CD8-positive, alpha-beta memory T cell (primary cell): ENCODE data around the gene OR56B1. TPM values are rescaled to one million over a fixed set of nuclear protein-coding genes. Genes with fewer than 3 reads are reported as not detected.

Experiments used
- CTCF ChIA-PET: fragments of 350-600 bp; sonication (Branson Sonifier 250); formaldehyde crosslinking; loops from one replicate; lab custom pipeline; 2021; ENCODE audit warnings: antibody characterized with exemption; lab: Charles Lee
- POLR2A ChIA-PET: fragments of 350-600 bp; sonication (Branson Sonifier 250); formaldehyde crosslinking; loops from one replicate; lab custom pipeline; 2021; ENCODE audit warnings: antibody characterized with exemption; lab: Charles Lee
- DNase-seq, 5 donors: peaks; one replicate each; pipeline versions ENCODE4 v3.0.0 to v3.0.0-alpha.2; 2020 to 2022; ENCODE audit warnings: mixed read lengths in 1 of 5
- H3K27ac ChIP-seq: one replicate; pipeline ENCODE4 v1.7.0; 2013; ENCODE audit warnings: low read depth, mild to moderate bottlenecking, low read length, moderate library complexity
- H3K27me3 ChIP-seq: 2 replicates; pipeline ENCODE4 v1.7.0; 2013; ENCODE audit warnings: low read length, mild to moderate bottlenecking; ENCODE audit not compliant: insufficient read depth, poor library complexity, severe bottlenecking
- H3K36me3 ChIP-seq: 2 replicates; pipeline ENCODE4 v1.7.0; 2013; ENCODE audit warnings: mild to moderate bottlenecking, low read length, moderate library complexity; ENCODE audit not compliant: insufficient read depth
- H3K4me1 ChIP-seq: 2 replicates; pipeline ENCODE4 v1.7.0; 2013; ENCODE audit warnings: mild to moderate bottlenecking, low read length, moderate library complexity; ENCODE audit not compliant: insufficient read depth
- H3K4me3 ChIP-seq: 2 replicates; pipeline ENCODE4 v1.7.0; 2013; ENCODE audit warnings: mild to moderate bottlenecking, low read length
- H3K9me3 ChIP-seq: 2 replicates; pipeline ENCODE4 v1.7.0; 2013; ENCODE audit warnings: mild to moderate bottlenecking, low read length
- H3K27ac Mint-ChIP-seq, 8 donors: one replicate each; pipeline ENCODE4 v1.8.0; 2020 to 2021; ENCODE audit warnings: mixed read lengths in 8 of 8, mild to moderate bottlenecking in 6 of 8, inconsistent platforms in 3 of 8, moderate library complexity in 3 of 8
- H3K27me3 Mint-ChIP-seq, 2 donors: one replicate each; pipeline ENCODE4 v1.8.0; 2020 to 2021; ENCODE audit warnings: mixed read lengths in 2 of 2, mild to moderate bottlenecking in 1 of 2, moderate library complexity in 1 of 2
- H3K36me3 Mint-ChIP-seq, 3 donors: one replicate each; pipeline ENCODE4 v1.8.0; 2020 to 2021; ENCODE audit warnings: mixed read lengths in 3 of 3, inconsistent platforms in 1 of 3, mild to moderate bottlenecking in 1 of 3
- H3K4me1 Mint-ChIP-seq, 3 donors: one replicate each; pipeline ENCODE4 v1.8.0; 2020 to 2021; ENCODE audit warnings: mixed read lengths in 3 of 3, inconsistent platforms in 1 of 3, mild to moderate bottlenecking in 1 of 3
- H3K4me3 Mint-ChIP-seq, 7 donors: one replicate each; pipeline ENCODE4 v1.8.0; 2020 to 2021; ENCODE audit warnings: mixed read lengths in 7 of 7, mild to moderate bottlenecking in 6 of 7, moderate library complexity in 4 of 7, inconsistent platforms in 2 of 7
- H3K9me3 Mint-ChIP-seq, 5 donors: one replicate each; pipeline ENCODE4 v1.8.0; 2020 to 2022; ENCODE audit warnings: mixed read lengths in 5 of 5, mild to moderate bottlenecking in 3 of 5, moderate library complexity in 2 of 5, inconsistent platforms in 1 of 5
- polyA plus RNA-seq: library from polyadenylated mRNA; unstranded; fragments of 300-500 nt; fragmentation: Illumina TruSeq; gene quantifications from one replicate; pipeline ENCODE4 v1.2.3, GENCODE V29; 2021
- total RNA-seq, 2 experiments: library from RNA; stranded (reverse); gene quantifications; one replicate each; pipeline ENCODE4 v1.2.3, GENCODE V29; 2021

Gene OR56B1
- total and polyA plus RNA-seq, 3 experiments from 2014 or later, result not detected

DNA sequence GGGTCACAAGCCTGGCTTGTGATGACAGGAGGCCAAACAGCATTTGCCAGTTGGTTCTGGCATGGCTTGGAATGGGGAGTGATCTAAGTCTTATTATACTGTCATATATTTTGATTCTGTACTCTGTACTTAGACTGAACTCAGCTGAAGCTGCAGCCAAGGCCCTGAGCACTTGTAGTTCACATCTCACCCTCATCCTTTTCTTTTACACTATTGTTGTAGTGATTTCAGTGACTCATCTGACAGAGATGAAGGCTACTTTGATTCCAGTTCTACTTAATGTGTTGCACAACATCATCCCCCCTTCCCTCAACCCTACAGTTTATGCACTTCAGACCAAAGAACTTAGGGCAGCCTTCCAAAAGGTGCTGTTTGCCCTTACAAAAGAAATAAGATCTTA is 843 bp downstream of the OR56B1 start:
- H3K4me1 Mint-ChIP-seq, result no peaks in the 10 kb centered on the region
- H3K27ac ChIP-seq, result no peak overlapping the region
- H3K27me3 Mint-ChIP-seq, result peaks cover 10 to 18% of the 10 kb centered on the region in 2 donors
- DNase-seq, result no peak
- CTCF ChIA-PET, result no interaction called here
- H3K36me3 ChIP-seq, result no peaks in the 10 kb centered on the region
- peaks cover 10 to 20% (median 16%) of the 10 kb centered on the region in 5 donors for H3K9me3 Mint-ChIP-seq
- POLR2A ChIA-PET, result no interaction called here
- H3K36me3 Mint-ChIP-seq, result peaks cover 2 to 40% (median 17%) of the 10 kb centered on the region in 3 donors
- H3K9me3 ChIP-seq, result no peaks in the 10 kb centered on the region
- H3K27me3 ChIP-seq, result no peaks in the 10 kb centered on the region
- H3K4me3 ChIP-seq, result no peak overlapping the region
- H3K27ac Mint-ChIP-seq, result no peak overlapping the region
- no peak overlapping the region for H3K4me3 Mint-ChIP-seq
- H3K4me1 ChIP-seq, result no peaks in the 10 kb centered on the region

GRCh38 chr11:5737670-5738392 is 1.6 kb downstream of the OR56B1 start:
- Histone ChIP-seq H3K36me3 (no peaks in the 10 kb centered on the region), H3K27me3 (no peaks in the 10 kb centered on the region), H3K9me3 (no peaks in the 10 kb centered on the region), H3K4me3 (no peak overlapping the region), H3K4me1 (no peaks in the 10 kb centered on the region), H3K27ac (no peak overlapping the region)
- no peak for DNase-seq
- peaks cover 2 to 44% (median 17%) of the 10 kb centered on the region in 3 donors for H3K36me3 Mint-ChIP-seq
- no peaks in the 10 kb centered on the region for H3K4me1 Mint-ChIP-seq
- peaks cover 16 to 26% (median 22%) of the 10 kb centered on the region in 5 donors for H3K9me3 Mint-ChIP-seq
- CTCF ChIA-PET, result no interaction called here
- peaks cover 13 to 23% of the 10 kb centered on the region in 2 donors for H3K27me3 Mint-ChIP-seq
- POLR2A ChIA-PET, result no interaction called here
- no peak overlapping the region for H3K27ac Mint-ChIP-seq
- H3K4me3 Mint-ChIP-seq, result no peak overlapping the region

- peaks cover 2 to 44% (median 17%) of the 10 kb centered on the region in 3 donors for H3K36me3 Mint-ChIP-seq
- peaks cover 16 to 26% of the 10 kb centered on the region in 2 donors for H3K27me3 Mint-ChIP-seq
- no peak overlapping the region for H3K4me3 Mint-ChIP-seq
- no peaks in the 10 kb centered on the region for H3K4me1 Mint-ChIP-seq
- no peaks in the 10 kb centered on the region for H3K4me1 ChIP-seq
- CTCF ChIA-PET, result no interaction called here
- H3K27ac ChIP-seq, result no peak overlapping the region
- H3K9me3 Mint-ChIP-seq, result peaks cover 22 to 32% (median 27%) of the 10 kb centered on the region in 5 donors
- H3K9me3 ChIP-seq, result no peaks in the 10 kb centered on the region
- no peaks in the 10 kb centered on the region for H3K36me3 ChIP-seq
- H3K27ac Mint-ChIP-seq, result no peak overlapping the region
- no peak overlapping the region for H3K4me3 ChIP-seq
- no peak for DNase-seq
- POLR2A ChIA-PET, result no interaction called here
- H3K27me3 ChIP-seq, result no peaks in the 10 kb centered on the region
Observed at GRCh38 chr11:5738431-5738830, 2.2 kb downstream of the OR56B1 start.

DNA sequence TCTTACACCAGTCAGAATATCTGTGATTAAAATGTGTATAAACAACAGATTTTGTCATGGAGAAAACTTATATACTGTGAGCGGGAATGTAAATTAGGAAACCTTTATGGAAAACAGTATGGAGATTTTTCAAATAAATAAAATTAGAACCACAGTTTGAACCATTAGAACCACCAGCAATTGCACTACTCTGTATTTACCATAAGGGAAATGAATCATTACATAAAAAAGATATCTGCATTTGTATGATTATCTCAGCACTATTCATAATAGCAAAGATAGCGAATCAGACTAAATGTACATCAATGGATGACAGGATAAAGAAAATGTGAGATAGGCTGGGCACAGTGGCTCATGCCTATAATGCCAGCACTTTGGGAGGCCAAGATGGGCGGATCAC is 10.4 kb downstream of the OR56B1 start:
- no peaks in the 10 kb centered on the region for H3K9me3 ChIP-seq
- Mint-ChIP-seq H3K9me3 (peaks cover 15 to 34% (median 26%) of the 10 kb centered on the region in 5 donors), H3K4me3 (no peak overlapping the region), H3K4me1 (no peaks in the 10 kb centered on the region), H3K27me3 (peaks cover 14 to 18% of the 10 kb centered on the region in 2 donors), H3K27ac (no peak overlapping the region), H3K36me3 (peaks cover 2 to 15% (median 2%) of the 10 kb centered on the region in 3 donors)
- H3K27me3 ChIP-seq, result no peaks in the 10 kb centered on the region
- ChIA-PET POLR2A (no interaction called here), CTCF (no interaction called here)
- no peak overlapping the region for H3K27ac ChIP-seq
- no peaks in the 10 kb centered on the region for H3K4me1 ChIP-seq
- H3K4me3 ChIP-seq, result no peak overlapping the region
- no peaks in the 10 kb centered on the region for H3K36me3 ChIP-seq
- DNase-seq, result no peak

- Mint-ChIP-seq H3K4me3 (no peak overlapping the region), H3K27ac (no peak overlapping the region), H3K4me1 (no peaks in the 10 kb centered on the region), H3K27me3 (no peaks in the 10 kb centered on the region), H3K9me3 (peaks cover 0 to 6% (median 0%) of the 10 kb centered on the region in 5 donors), H3K36me3 (no peaks in the 10 kb centered on the region)
- Histone ChIP-seq H3K36me3 (no peaks in the 10 kb centered on the region), H3K9me3 (no peaks in the 10 kb centered on the region), H3K4me3 (no peak overlapping the region), H3K27ac (no peak overlapping the region), H3K4me1 (no peaks in the 10 kb centered on the region), H3K27me3 (no peaks in the 10 kb centered on the region)
- no peak for DNase-seq
- ChIA-PET POLR2A (no interaction called here), CTCF (interaction anchor here (1.5 kb wide), 1 partner anchor 10 kb away, joined by 3 read pairs; no protein-coding TSS in a partner anchor)
Observed at GRCh38 chr11:5749836-5750235, 13.6 kb downstream of the OR56B1 start.

DNA sequence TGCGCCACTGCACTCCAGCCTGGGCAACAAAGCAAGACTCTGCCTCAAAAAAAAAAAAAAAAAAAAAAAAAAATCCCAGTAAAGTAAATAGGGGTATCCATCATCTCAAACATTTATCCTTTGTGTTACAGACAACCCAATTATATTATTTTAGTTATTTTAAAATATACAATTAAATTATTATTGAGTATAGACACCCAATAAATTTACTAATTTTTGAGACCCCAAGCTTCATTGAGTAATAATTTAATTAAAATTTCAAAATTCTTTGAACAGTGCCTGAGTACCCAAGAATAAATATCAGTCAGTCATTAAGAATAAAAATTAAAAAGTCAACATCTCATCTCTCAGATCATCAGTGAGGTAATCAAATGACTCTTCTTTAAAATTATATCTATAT is 17.7 kb downstream of the OR56B1 start, which contains the start of gene OR52N4:
Gene OR52N4 (plus strand): TSS at position 301 of the 400 bp plus-strand sequence. CDS start 498 bp downstream, outside the sequence.
- Mint-ChIP-seq H3K27ac (no peak within 1 kb of the TSS), H3K9me3 (no peaks in the 10 kb centered on the region), H3K4me1 (no peaks in the 10 kb centered on the region), H3K27me3 (peaks cover 0 to 5% of the 10 kb centered on the region in 2 donors), H3K4me3 (no peak within 1 kb of the TSS), H3K36me3 (peaks cover 0 to 3% (median 0%) of the 10 kb centered on the region in 3 donors)
- CTCF ChIA-PET, result no interaction called here
- DNase-seq, result no peak
- Histone ChIP-seq H3K9me3 (no peaks in the 10 kb centered on the region), H3K27me3 (no peaks in the 10 kb centered on the region), H3K4me3 (no peak within 1 kb of the TSS), H3K27ac (no peak within 1 kb of the TSS), H3K36me3 (no peaks in the 10 kb centered on the region), H3K4me1 (no peaks in the 10 kb centered on the region)
- POLR2A ChIA-PET, result no interaction called here

DNA sequence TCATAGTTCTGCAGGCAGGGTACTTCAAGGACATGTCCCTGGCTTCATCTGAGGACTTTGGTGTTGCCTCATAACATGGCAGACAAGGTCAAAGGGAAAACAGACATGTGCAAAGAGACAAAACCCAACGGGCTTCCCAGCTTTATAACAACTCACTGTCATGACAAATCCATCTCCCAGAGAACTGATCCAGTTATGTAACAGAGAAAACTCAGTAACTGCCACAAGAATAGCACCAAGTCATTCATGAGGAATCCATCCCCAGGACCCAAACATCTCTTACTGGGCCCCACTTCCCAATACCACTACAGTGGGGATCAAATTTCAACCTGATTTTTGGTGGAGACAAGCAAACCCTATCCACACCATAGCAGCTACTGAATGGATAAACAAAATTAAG is 30.8 kb downstream of the OR56B1 start:
- H3K36me3 Mint-ChIP-seq, result no peaks in the 10 kb centered on the region
- no peaks in the 10 kb centered on the region for H3K4me1 Mint-ChIP-seq
- Histone ChIP-seq H3K36me3 (no peaks in the 10 kb centered on the region), H3K9me3 (no peaks in the 10 kb centered on the region), H3K4me1 (no peaks in the 10 kb centered on the region), H3K4me3 (no peak overlapping the region), H3K27me3 (no peaks in the 10 kb centered on the region), H3K27ac (no peak overlapping the region)
- no peak overlapping the region for H3K27ac Mint-ChIP-seq
- CTCF ChIA-PET, result no interaction called here
- no peak overlapping the region for H3K4me3 Mint-ChIP-seq
- no peak for DNase-seq
- H3K9me3 Mint-ChIP-seq, result no peaks in the 10 kb centered on the region
- POLR2A ChIA-PET, result no interaction called here
- H3K27me3 Mint-ChIP-seq, result peaks cover 0 to 3% of the 10 kb centered on the region in 2 donors

- Histone ChIP-seq H3K4me1 (no peaks in the 10 kb centered on the region), H3K36me3 (no peaks in the 10 kb centered on the region), H3K27me3 (no peaks in the 10 kb centered on the region), H3K9me3 (no peaks in the 10 kb centered on the region), H3K4me3 (no peak within 1 kb of the TSS), H3K27ac (no peak within 1 kb of the TSS)
- no peak for DNase-seq
- peaks cover 0 to 2% (median 0%) of the 10 kb centered on the region in 5 donors for H3K9me3 Mint-ChIP-seq
- ChIA-PET POLR2A (no interaction called here), CTCF (no interaction called here)
- no peaks in the 10 kb centered on the region for H3K36me3 Mint-ChIP-seq
- H3K4me1 Mint-ChIP-seq, result peaks cover 0 to 3% (median 0%) of the 10 kb centered on the region in 3 donors
- peaks cover 5 to 42% of the 10 kb centered on the region in 2 donors for H3K27me3 Mint-ChIP-seq
- H3K27ac Mint-ChIP-seq, result no peak within 1 kb of the TSS
- H3K4me3 Mint-ChIP-seq, result no peak within 1 kb of the TSS
Observed at GRCh38 chr11:5783255-5783654, 47.0 kb downstream of the OR56B1 start, which contains the start of gene OR52N5. OR52N5 (minus strand) TSS chr11:5783355; CDS start chr11:5778634, 4,721 bp downstream.
